Heart left ventricle (tissue), 16 donors: ENCODE results near the gene ACP7. TPM values are rescaled to one million over a fixed set of nuclear protein-coding genes. Genes with fewer than 3 reads are reported as not detected.
A peak's percentile ranks its signal among the peaks of the same experiment; 100 is the strongest.

Experiments used
- ATAC-seq, 4 donors: fragments of 200-7000 bp; cut with Tn5 transposase; one replicate each; pipeline ENCODE4 v1.9.1; 2020 to 2022; ENCODE audit warnings: moderate library complexity in 4 of 4, mild to moderate bottlenecking in 3 of 4, moderate number of reproducible peaks in 1 of 4
- DNase-seq, 5 donors: peaks; one replicate each; pipeline ENCODE4 v3.0.0-alpha.2; 2020
- H3K27ac ChIP-seq, 12 donors: fragments of 200-600 bp; sonication (generic) in 4 of 12; one replicate each; pipeline versions ENCODE4 v1.5.0 to v1.8.0; 2016 to 2022; ENCODE audit warnings: mild to moderate bottlenecking in 2 of 12
- H3K27me3 ChIP-seq, 9 donors: fragments of 200-600 bp; sonication (generic) in 2 of 9; one replicate each; pipeline versions ENCODE4 v1.5.1 to v1.8.0; 2016 to 2022; ENCODE audit warnings: mild to moderate bottlenecking in 3 of 9
- H3K36me3 ChIP-seq, 9 donors: fragments of 200-600 bp; sonication (generic) in 2 of 9; one replicate each; pipeline versions ENCODE4 v1.5.0 to v1.8.0; 2018 to 2022; ENCODE audit warnings: mild to moderate bottlenecking in 2 of 9
- H3K4me1 ChIP-seq, 12 donors: fragments of 200-600 bp; sonication (generic) in 4 of 12; one replicate each; pipeline versions ENCODE4 v1.5.0 to v1.8.0; 2016 to 2022; ENCODE audit warnings: mild to moderate bottlenecking in 3 of 12
- H3K4me3 ChIP-seq, 12 donors: fragments of 200-600 bp; sonication (generic) in 4 of 12; one replicate each; pipeline versions ENCODE4 v1.5.0 to v1.8.0; 2017 to 2022; ENCODE audit warnings: mild to moderate bottlenecking in 9 of 12, moderate library complexity in 4 of 12
- H3K9me3 ChIP-seq, 12 donors: fragments of 200-600 bp; sonication (generic) in 4 of 12; one replicate each; pipeline versions ENCODE4 v1.5.0 to v1.8.0; 2016 to 2022; ENCODE audit warnings: mild to moderate bottlenecking in 1 of 12
- POLR2A ChIP-seq, 2 donors: fragments of 450-650 bp; IDR thresholded peaks; one replicate each; pipeline ENCODE4 v1.6.1; 2017; ENCODE audit warnings: antibody characterized with exemption in 2 of 2, mild to moderate bottlenecking in 2 of 2, moderate library complexity in 2 of 2
- WGBS, 4 donors: extraction: QIAGEN DNeasy Blood & Tissue Kit in 2 of 4; methylation state at CpG; one replicate each; pipeline versions ENCODE4 v1.1.5 to v1.1.7; 2013 to 2018; 5-methylcytosine and 5-hydroxymethylcytosine counted together
- intact Hi-C, 10 donors: fragments of 100-400 bp; cut with DNase I; formaldehyde crosslinking; loops; one replicate each; pipeline versions ENCODE4 v1.11.1 to v1.14.2; 2022
- polyA plus RNA-seq, 2 donors: library from polyadenylated mRNA; stranded (reverse); fragments of 200-250 nt; gene quantifications; one replicate each; pipeline ENCODE4 v1.2.3, GENCODE V29; 2013
- total RNA-seq, 9 donors: library from RNA; depleted of rRNA in 2 of 9; stranded (reverse); fragments of >200 nt in 2 of 9; fragmentation: NEBNext Ultra II Directional in 3 of 9; extraction: Animal tissue kit (Norgen Biotek cat#: 25700) in 3 of 9; gene quantifications; one replicate each; pipeline versions ENCODE4 v1.1.0 to v1.2.4, GENCODE V29; 2016 to 2023
- TF ChIP-seq, protein P1 (sequence below), 12 donors: fragments of 200-600 bp; sonication (generic) in 4 of 12; IDR thresholded peaks; one replicate each; pipeline versions ENCODE4 v1.5.0 to v1.8.0; 2018 to 2022; ENCODE audit warnings: antibody characterized with exemption in 12 of 12, mild to moderate bottlenecking in 5 of 12
- donor health status: ischemic (EF 13 %, LVEDD 7.1; RV severe dilation, severe dysfunction).
- donor health status: healthy with polysubstance abuse.
- donor health status: DM: no; HTN: yes; CAD: no.
- donor health status: DM: no; HTN: no; CAD: no.
- donor health status: ischemic (EF 25% LVEDD 6.9; RV normal size, moderate dysfunction).
- donor health status: ischemic (EF 25% LVEDD 5.7; RV mildly dilated, moderate dysfunction).
- donor health status: healthy.
- donor health status: DM: yes; HTN: yes; CAD: no.
- donor health status: ischemic (EF 35%, LVEDD 5.7; RV mildly dilated, moderate dysfunction).
- donor health status: nonischemic (EF 11% LVEDD 7.7; RV severe dilation, severe dysfunction).
- donor health status: DM: yes; HTN: yes; CAD: no.
- donor health status: PGD.
- donor health status: ischemic (EF 29% LVEDD 5.4; RV normal size, mild dysfunction).
- donor health status: nonischemic (EF 23%, LVEDD 6.1; RV moderate dilation, normal function).

Gene ACP7
- total and polyA plus RNA-seq, 11 donors: not detected

DNA sequence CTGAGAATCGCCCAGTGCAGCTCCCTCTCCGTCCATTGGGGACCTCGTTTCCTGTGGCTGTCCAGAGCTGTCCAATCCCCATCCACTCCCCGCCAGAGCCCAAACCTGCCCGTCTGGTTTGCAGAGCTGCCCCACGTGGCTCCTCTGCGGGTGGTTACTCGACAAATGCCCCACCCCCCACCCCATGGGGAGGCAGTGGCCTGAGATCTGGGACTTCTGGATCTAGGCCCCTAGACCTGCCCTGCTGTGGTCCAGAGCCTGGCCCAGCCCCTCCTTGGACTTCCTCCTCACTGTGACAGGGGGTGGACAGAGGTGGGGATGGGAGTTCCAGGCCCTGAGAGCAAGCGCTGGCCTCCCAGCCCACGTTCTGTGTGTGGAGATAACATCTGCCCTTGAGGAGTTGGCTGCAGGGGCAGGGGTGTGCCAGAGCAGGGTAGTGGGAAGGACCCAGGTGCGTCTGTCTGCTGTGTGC lies 70.5 kb downstream of the ACP7 start:
- intact Hi-C loops: no loop called here
- Histone ChIP-seq H3K27me3 (no peaks in the 10 kb centered on the region), H3K4me1 (peaks cover 0 to 28% (median 9%) of the 10 kb centered on the region in 12 donors), H3K36me3 (no peaks in the 10 kb centered on the region), H3K9me3 (no peaks in the 10 kb centered on the region), H3K27ac (no peak overlapping the region), H3K4me3 (no peak overlapping the region)
- WGBS, 4 donors: 56 to 85% (median 66%) methylated on average over 11 of the region's 11 CpGs
- TF ChIP-seq POLR2A (IDR thresholded peaks at IDR 0.05): no peak
- TF ChIP-seq, protein P1, sequence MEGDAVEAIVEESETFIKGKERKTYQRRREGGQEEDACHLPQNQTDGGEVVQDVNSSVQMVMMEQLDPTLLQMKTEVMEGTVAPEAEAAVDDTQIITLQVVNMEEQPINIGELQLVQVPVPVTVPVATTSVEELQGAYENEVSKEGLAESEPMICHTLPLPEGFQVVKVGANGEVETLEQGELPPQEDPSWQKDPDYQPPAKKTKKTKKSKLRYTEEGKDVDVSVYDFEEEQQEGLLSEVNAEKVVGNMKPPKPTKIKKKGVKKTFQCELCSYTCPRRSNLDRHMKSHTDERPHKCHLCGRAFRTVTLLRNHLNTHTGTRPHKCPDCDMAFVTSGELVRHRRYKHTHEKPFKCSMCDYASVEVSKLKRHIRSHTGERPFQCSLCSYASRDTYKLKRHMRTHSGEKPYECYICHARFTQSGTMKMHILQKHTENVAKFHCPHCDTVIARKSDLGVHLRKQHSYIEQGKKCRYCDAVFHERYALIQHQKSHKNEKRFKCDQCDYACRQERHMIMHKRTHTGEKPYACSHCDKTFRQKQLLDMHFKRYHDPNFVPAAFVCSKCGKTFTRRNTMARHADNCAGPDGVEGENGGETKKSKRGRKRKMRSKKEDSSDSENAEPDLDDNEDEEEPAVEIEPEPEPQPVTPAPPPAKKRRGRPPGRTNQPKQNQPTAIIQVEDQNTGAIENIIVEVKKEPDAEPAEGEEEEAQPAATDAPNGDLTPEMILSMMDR (IDR thresholded peaks at IDR 0.05): no peak
- DNase-seq: no peak
- peak in 1 of 4 donors; percentile 46 for ATAC-seq

DNA sequence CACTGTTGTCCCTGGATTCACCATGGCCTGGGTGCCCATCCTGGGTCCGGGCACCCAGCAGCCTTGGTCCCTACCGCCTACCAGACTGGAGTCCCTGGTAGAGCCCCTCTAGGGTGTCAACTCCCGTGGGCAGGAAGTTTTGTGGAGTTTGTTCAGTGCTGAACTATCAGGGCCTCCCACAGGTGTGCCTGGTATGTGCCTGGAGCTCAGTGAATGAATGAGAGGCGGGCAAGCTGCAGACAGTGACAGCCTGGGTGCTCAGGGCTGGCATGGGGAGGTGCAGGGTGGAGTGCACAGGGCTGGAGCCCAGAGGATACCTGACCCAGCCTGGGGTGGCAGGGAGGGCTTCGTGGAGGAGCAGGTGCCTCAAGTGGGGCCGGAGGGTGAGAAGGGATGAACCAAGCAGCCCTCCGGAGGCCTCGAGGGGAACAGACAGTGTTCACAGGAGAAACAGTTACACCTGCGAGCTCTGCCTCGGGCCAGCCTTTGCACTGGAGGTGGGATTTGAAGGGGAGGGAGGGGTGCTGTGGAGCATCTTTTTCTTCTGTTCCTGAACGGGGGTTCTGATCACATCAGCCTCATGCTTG lies 71.0 kb downstream of the ACP7 start:
- H3K27me3 ChIP-seq: no peaks in the 10 kb centered on the region
- 86 to 93% (median 88%) methylated on average over 7 to 11 of the region's 11 CpGs for WGBS, 4 donors
- peaks cover 0 to 29% (median 10%) of the 10 kb centered on the region in 12 donors for H3K4me1 ChIP-seq
- ATAC-seq (no peak), DNase-seq (no peak)
- TF ChIP-seq, protein P1 (IDR thresholded peaks at IDR 0.05): no peak
- TF ChIP-seq POLR2A (IDR thresholded peaks at IDR 0.05): no peak
- H3K9me3 ChIP-seq: no peaks in the 10 kb centered on the region
- H3K36me3 ChIP-seq: no peaks in the 10 kb centered on the region
- no peak overlapping the region for H3K4me3 ChIP-seq
- intact Hi-C loops: no loop called here
- no peak overlapping the region for H3K27ac ChIP-seq

DNA sequence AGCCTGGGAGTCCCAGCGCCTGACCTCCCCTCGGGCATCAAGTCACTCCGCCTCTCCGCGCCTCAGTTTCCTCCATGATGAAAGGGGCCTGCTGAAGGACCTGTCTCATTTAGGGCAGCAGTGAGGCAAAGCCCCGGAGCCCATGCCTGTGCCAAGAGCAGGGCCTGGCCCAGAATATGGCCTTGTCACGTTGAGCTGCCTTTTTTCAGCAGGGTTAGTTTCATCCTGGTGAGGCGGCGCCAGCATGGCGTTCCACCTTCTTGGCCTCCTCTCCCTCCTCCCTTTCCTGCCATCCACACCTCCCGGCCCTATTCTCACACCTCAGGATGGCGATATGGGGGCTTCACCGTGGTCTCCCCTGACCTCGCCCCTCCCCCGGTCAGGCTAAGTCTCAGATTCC lies 71.6 kb downstream of the ACP7 start:
- peaks cover 0 to 34% (median 12%) of the 10 kb centered on the region in 12 donors for H3K4me1 ChIP-seq
- ATAC-seq (no peak), DNase-seq (no peak)
- no peaks in the 10 kb centered on the region for H3K36me3 ChIP-seq
- H3K9me3 ChIP-seq: no peaks in the 10 kb centered on the region
- H3K4me3 ChIP-seq: no peak overlapping the region
- intact Hi-C loops: no loop called here
- no peaks in the 10 kb centered on the region for H3K27me3 ChIP-seq
- WGBS, 4 donors: 82 to 87% (median 85%) methylated on average over 15 of the region's 15 CpGs
- no peak overlapping the region for H3K27ac ChIP-seq
- no peak for TF ChIP-seq POLR2A (IDR thresholded peaks at IDR 0.05)
- TF ChIP-seq, protein P1 (IDR thresholded peaks at IDR 0.05): no peak

DNA sequence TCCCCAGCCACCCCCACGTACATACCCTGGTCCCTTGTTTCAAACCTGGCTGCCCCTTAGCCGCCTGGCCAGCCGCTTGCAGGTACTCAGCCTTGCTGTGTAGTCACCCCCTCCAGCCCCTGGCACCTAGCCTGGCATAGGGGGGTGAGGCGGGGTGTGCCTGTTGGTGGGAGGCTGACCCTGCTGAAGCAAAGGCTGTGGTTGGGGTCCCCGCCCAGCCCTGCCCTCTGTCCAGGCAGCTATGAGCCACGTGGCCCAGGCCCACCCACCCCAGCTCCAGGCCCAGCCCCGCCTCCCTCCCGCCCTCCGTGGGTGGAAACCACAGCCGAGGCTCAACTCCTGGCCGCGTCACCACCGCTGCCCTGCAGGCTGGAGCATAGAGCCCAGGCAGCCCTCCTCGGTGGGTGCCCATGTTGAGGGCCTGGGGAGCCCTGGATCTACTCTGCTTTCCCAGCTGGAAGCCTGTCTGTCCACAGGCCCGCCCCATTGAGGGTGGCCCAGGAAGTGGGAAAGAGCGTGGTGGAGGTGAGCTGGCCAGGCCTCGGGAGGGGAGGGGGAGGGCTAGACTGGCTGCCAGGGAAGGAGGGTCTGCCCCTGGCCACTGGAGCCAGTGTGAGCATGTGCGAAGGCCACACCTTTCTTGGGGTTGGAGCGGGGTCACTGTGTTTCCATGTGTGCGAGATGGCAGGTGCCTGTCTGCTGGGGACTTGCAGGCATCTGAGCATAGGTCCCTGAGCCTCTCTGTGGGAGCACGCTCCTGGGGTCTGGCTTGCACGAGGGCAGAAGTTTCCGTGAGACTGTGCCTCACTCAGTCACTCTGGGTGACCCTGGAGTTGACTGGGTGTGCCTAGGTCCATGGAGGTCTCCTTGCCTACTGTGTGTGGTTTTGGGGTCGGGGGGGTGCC lies 72.4 kb downstream of the ACP7 start:
- no peak for TF ChIP-seq POLR2A (IDR thresholded peaks at IDR 0.05)
- Histone ChIP-seq H3K27ac (no peak overlapping the region), H3K4me3 (no peak overlapping the region), H3K36me3 (no peaks in the 10 kb centered on the region), H3K9me3 (no peaks in the 10 kb centered on the region), H3K4me1 (peaks cover 0 to 38% (median 15%) of the 10 kb centered on the region in 12 donors), H3K27me3 (no peaks in the 10 kb centered on the region)
- ATAC-seq (peak in 1 of 4 donors; percentile 30), DNase-seq (no peak)
- intact Hi-C loops: no loop called here
- 67 to 88% (median 82%) methylated on average over 12 to 24 of the region's 24 CpGs for WGBS, 4 donors
